Activated B cell treated with CpG ODN at 0.5 μM for 24 hours (primary cell): ENCODE data around the gene NEDD9. TPM values are rescaled to one million over a fixed set of nuclear protein-coding genes. Genes with fewer than 3 reads are reported as not detected.

ENCODE experiments used
- ATAC-seq: fragments of 200-7000 bp; cut with Tn5 transposase; one replicate; pipeline ENCODE4 v1.10.0; 2021; ENCODE audit warnings: low read depth, mild to moderate bottlenecking, moderate library complexity
- CTCF ChIA-PET: fragments of 350-600 bp; sonication (Branson Sonifier 250); formaldehyde crosslinking; loops from one replicate; lab custom pipeline; 2021; ENCODE audit warnings: antibody characterized with exemption; lab: Charles Lee
- POLR2A ChIA-PET: fragments of 350-600 bp; sonication (Branson Sonifier 250); formaldehyde crosslinking; loops from one replicate; lab custom pipeline; 2021; ENCODE audit warnings: antibody characterized with exemption; lab: Charles Lee
- DNase-seq: peaks from one replicate; pipeline ENCODE4 v3.0.0; 2022
- H3K27ac Mint-ChIP-seq: one replicate; pipeline ENCODE4 v1.8.0; 2020; ENCODE audit warnings: mixed read lengths
- H3K27me3 Mint-ChIP-seq: one replicate; pipeline ENCODE4 v1.8.0; 2021; ENCODE audit warnings: mixed read lengths
- H3K36me3 Mint-ChIP-seq: one replicate; pipeline ENCODE4 v1.8.0; 2021; ENCODE audit warnings: low read depth, mixed read lengths
- H3K4me1 Mint-ChIP-seq: one replicate; pipeline ENCODE4 v1.8.0; 2021; ENCODE audit warnings: mixed read lengths
- H3K4me3 Mint-ChIP-seq: one replicate; pipeline ENCODE4 v1.8.0; 2020; ENCODE audit warnings: mild to moderate bottlenecking, mixed read lengths
- H3K9me3 Mint-ChIP-seq: one replicate; pipeline ENCODE4 v1.8.0; 2020; ENCODE audit warnings: mixed read lengths
- CTCF ChIP-seq: fragments of 200-600 bp; IDR thresholded peaks from one replicate; pipeline ENCODE4 v1.8.0; 2022; ENCODE audit warnings: antibody characterized with exemption, mild to moderate bottlenecking
- intact Hi-C: fragments of 100-400 bp; cut with micrococcal nuclease; formaldehyde crosslinking; loops from one replicate; pipeline ENCODE4 v1.15.1; 2024
- total RNA-seq: library from RNA; stranded (reverse); gene quantifications from 2 replicates; pipeline ENCODE4 v1.2.3, GENCODE V29; 2022

NEDD9 gene
- total RNA-seq, 1 donor from 2014 or later: 61.9 TPM

DNA sequence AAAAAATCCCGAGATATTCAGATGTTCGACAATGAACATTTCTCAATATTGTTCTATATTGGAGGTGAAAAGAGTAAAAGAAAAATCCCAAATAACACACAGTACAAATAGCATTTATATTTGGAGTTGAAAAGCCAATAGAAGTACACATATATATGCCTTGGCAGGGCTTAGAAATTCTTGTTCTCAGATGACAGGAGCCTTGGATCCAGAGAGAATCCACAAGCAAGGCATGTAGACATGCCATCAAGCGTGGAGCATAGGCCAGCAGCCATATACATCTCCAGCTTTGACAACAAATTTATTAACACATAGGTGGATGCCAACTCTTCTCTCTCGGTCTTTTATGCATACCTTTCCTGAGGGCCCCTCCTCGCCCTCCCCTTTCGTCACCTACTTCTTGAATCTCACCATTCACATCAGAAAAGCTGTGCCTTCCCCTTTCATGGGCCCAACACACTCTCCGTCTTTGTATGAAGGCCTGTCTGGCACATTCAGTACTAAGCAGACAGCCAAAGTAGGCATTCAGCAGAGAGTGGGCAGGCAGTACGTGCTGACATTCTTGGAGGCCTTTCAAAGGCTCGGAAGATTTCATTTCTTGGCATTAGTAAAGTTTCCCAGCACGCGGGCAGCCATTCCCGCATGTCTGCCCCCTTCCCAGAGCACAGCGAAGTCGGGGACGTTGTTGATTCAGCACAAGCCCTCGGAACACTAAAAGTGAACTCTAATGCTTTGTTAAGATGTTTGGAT lies 18.2 kb downstream of the NEDD9 start:
- CTCF ChIA-PET: no interaction called here
- Mint-ChIP-seq H3K4me1 (peaks cover 10% of the 10 kb centered on the region), H3K27me3 (no peaks in the 10 kb centered on the region), H3K4me3 (no peak overlapping the region), H3K36me3 (peaks cover 80% of the 10 kb centered on the region), H3K9me3 (no peaks in the 10 kb centered on the region), H3K27ac (no peak overlapping the region)
- POLR2A ChIA-PET: no interaction called here
- TF ChIP-seq CTCF: no peak
- ATAC-seq (no peak), DNase-seq (no peak)
- intact Hi-C loops: no loop called here

- ChIA-PET POLR2A (no interaction called here), CTCF (interaction anchor here (1.7 kb wide), 1 partner anchor 282 kb away, joined by 5 read pairs; no protein-coding TSS in a partner anchor)
- H3K27ac Mint-ChIP-seq: no peak overlapping the region
- no peaks in the 10 kb centered on the region for H3K9me3 Mint-ChIP-seq
- intact Hi-C loops: no loop called here
- DNase-seq (no peak), ATAC-seq (no peak)
- TF ChIP-seq CTCF: no peak
- H3K36me3 Mint-ChIP-seq: peaks cover 79% of the 10 kb centered on the region
- no peak overlapping the region for H3K4me3 Mint-ChIP-seq
- H3K27me3 Mint-ChIP-seq: no peaks in the 10 kb centered on the region
- H3K4me1 Mint-ChIP-seq: peaks cover 8% of the 10 kb centered on the region
Observed at GRCh38 chr6:11213422-11214021, 18.9 kb downstream of the NEDD9 start.

DNA sequence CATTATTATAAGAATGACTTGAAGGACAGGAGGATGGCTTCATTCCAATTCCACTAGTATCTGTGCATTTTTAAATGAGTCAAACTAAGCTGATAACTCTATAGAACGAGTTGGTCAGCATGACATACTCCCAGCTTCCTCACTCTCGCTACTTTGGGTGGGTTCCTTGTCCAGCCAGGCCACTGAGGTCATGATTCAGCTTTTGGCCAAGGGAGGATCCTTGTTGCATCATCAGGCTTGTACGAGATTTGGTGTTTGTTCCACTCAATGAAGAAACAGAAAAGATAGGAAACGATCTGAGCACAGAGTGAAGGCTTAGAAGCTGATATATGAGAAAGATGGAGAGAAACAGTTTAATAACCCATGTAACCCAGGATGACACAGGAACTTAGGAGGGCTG lies 19.8 kb downstream of the NEDD9 start:
- CTCF ChIA-PET: interaction anchor here (1.7 kb wide), 1 partner anchor 283 kb away, joined by 5 read pairs; no protein-coding TSS in a partner anchor
- H3K4me1 Mint-ChIP-seq: peaks cover 6% of the 10 kb centered on the region
- intact Hi-C loops: no loop called here
- DNase-seq: no peak
- POLR2A ChIA-PET: interaction anchor here (0.6 kb wide), 1 partner anchor 280 kb away, joined by 3 read pairs; no protein-coding TSS in a partner anchor
- no peaks in the 10 kb centered on the region for H3K27me3 Mint-ChIP-seq
- no peak overlapping the region for H3K4me3 Mint-ChIP-seq
- H3K27ac Mint-ChIP-seq: no peak overlapping the region
- no peak for ATAC-seq
- H3K36me3 Mint-ChIP-seq: peaks cover 83% of the 10 kb centered on the region
- TF ChIP-seq CTCF: no peak
- H3K9me3 Mint-ChIP-seq: no peaks in the 10 kb centered on the region

DNA sequence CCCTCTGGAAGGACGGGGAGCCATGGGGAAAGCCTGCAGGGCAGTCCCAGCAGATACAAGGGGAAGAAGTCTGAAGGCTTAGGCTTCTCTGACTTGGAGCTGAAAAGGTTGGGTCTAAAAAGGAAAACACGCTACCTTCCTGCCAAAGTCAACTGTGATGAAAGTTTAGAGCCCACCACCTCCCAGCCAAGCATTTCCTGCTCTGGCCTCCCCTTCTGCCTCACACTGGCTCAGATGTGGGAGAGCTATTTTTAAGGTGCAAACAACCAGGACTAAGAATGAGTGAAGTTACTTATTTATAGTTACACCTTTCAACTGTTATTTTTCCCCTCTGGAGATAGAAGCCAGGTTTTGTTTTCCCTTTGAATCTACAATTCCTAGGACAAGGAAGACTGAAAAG lies 21.2 kb downstream of the NEDD9 start:
- H3K4me1 Mint-ChIP-seq: peaks cover 18% of the 10 kb centered on the region

More for the DNA sequence above, 21.2 kb downstream of the NEDD9 start:
- Mint-ChIP-seq H3K27me3 (no peaks in the 10 kb centered on the region), H3K4me3 (no peak overlapping the region), H3K9me3 (no peaks in the 10 kb centered on the region), H3K27ac (no peak overlapping the region), H3K36me3 (peaks cover 86% of the 10 kb centered on the region)
- intact Hi-C loops: no loop called here
- ATAC-seq (no peak), DNase-seq (no peak)
- no peak for TF ChIP-seq CTCF
- ChIA-PET CTCF (no interaction called here), POLR2A (no interaction called here)
